ENCODE data around the gene LRRC15. TPM values are rescaled to one million over a fixed set of nuclear protein-coding genes. Genes with fewer than 3 reads are reported as not detected.

Gene LRRC15
- total RNA-seq, 2 donors from 2014 or later, result not detected

DNA sequence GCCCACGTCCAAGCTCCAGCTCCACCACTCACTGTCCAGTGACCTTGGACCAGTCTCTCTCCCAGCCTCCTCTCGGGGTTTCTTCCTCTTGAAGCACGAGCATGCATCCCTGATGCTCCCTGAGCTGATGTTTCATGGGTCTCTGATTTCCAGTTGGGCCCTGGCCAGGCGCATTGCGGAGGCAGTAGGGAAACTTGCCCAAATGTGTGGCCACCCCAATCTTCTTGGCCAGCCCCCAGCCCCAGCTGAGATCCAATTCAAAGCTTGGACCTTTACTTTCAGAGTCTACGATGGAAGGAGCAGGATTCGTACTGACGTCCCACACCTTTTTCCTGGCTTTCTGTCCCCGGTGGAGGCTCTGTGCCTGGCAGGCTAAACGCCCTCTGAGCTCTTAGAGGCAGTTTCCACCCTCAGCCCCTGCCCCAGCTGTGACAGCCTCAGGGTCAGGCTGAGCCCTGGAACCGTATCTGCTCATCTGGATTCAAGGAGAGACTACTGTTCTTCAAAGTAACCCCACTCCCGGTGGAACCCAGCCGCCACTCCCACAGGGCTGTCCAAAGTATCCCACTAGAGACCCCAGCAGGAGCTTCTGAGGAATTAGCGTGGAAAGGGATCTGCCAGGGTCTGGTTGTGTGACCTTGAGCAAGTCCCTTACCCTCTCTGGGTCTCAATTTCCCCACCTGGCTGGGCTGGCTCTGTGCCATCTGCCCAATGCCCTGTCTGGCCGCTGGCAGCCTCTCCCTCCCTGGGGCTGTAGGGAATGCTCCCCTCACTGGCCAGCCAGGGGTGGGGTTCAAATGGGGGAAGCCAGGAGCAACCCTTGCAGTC lies 55.8 kb downstream of the LRRC15 start:
- H3K4me3 Mint-ChIP-seq, result no peak overlapping the region
- peaks cover 65% of the 10 kb centered on the region for H3K27me3 Mint-ChIP-seq (ENCODE audit: low read depth)
- peaks cover 0 to 2% of the 10 kb centered on the region in 2 donors for H3K9me3 Mint-ChIP-seq
- H3K36me3 Mint-ChIP-seq (ENCODE audit: insufficient read depth in 2 of 2), result no peaks in the 10 kb centered on the region
- DNase-seq (no peak), ATAC-seq (replicated peaks in 1 of 2) (no peak)
- peaks cover 21% of the 10 kb centered on the region for H3K4me1 Mint-ChIP-seq (ENCODE audit: low read depth)
- no peak overlapping the region for H3K27ac Mint-ChIP-seq

DNA sequence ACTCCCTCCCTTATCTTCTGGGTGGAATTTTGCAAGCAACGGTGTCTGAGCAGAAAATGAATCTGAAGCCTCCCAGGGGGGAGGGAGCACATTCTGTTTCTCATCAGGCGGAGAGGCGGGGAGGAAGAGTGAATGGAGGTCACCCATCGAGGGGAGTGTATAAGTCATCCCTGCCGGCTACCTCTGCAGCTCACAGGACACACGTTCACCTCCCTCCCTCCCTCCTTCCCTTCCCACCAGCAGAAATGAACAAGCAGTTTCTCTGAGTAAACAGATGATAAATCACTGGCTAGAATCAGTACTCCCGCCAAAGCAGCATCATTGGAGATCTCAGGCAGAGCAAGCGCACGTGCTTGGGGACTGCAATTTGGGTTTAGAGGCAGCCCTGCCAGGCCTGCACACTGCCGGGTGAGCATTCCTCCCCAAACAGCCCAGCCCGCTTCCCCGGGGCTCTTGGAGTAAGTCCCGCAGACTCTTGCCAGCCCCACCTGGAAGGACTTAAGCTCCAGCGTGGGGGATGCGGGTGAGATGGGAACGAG lies 56.7 kb downstream of the LRRC15 start:
- Mint-ChIP-seq H3K36me3 (ENCODE audit: insufficient read depth in 2 of 2) (no peaks in the 10 kb centered on the region), H3K4me3 (peak overlapping the region in 1 of 2 donors; percentile 9), H3K9me3 (no peaks in the 10 kb centered on the region), H3K27ac (no peak overlapping the region), H3K4me1 (ENCODE audit: low read depth) (peaks cover 29% of the 10 kb centered on the region), H3K27me3 (ENCODE audit: low read depth) (peaks cover 66% of the 10 kb centered on the region)
- no peak for ATAC-seq (replicated peaks in 1 of 2)
- no peak for DNase-seq

DNA sequence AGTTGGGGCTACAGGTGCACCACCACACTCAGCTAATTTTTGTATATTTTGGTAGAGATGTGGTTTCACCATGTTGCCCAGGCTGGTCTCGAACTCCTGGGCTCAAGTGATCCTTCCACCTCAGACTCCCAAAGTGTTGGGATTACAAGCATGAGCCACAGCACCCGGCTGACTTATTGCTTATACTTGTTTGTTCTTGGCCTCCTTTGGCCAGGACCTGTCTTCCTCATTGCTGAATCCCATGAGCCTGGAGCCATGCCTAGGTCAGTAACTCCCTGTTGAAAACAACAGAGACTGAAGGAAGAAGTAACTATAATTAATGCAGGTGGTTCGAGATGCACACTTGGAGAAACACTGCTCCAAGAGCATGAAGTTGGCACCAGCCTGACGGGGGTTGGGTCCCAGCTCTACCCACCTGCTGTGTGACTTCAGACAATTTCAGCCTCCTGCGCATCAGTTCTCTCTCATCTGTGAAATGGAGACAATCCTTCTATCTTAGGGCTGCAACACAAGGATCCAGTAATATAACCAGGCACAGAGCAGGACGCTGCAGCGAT lies 57.3 kb downstream of the LRRC15 start:
- DNase-seq, result no peak
- Mint-ChIP-seq H3K9me3 (no peaks in the 10 kb centered on the region), H3K27me3 (ENCODE audit: low read depth) (peaks cover 60% of the 10 kb centered on the region), H3K4me3 (peak overlapping the region in 1 of 2 donors; percentile 9), H3K36me3 (ENCODE audit: insufficient read depth in 2 of 2) (no peaks in the 10 kb centered on the region), H3K27ac (no peak overlapping the region), H3K4me1 (ENCODE audit: low read depth) (peaks cover 34% of the 10 kb centered on the region)
- no peak for ATAC-seq (replicated peaks in 1 of 2)

DNA sequence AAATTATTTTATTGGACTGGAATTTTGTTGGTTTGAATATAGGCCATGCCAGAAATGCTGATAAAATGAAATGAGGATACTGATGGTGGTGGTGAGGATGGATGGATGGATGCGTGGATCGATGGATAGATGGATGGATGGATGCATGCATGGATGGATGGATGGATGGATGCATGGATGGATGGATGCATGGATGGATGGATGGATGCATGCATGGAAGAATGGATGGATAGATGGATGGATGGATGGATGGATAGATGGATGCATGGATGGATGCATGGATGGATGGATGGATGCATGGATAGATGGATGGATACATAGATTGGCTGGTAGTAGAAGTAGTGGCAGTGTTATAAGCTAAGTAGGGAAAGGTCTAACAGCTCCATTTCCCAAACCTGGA lies 58.5 kb downstream of the LRRC15 start:
- no peaks in the 10 kb centered on the region for H3K9me3 Mint-ChIP-seq
- peaks cover 39% of the 10 kb centered on the region for H3K4me1 Mint-ChIP-seq (ENCODE audit: low read depth)
- ATAC-seq (replicated peaks in 1 of 2), result no peak

DNA sequence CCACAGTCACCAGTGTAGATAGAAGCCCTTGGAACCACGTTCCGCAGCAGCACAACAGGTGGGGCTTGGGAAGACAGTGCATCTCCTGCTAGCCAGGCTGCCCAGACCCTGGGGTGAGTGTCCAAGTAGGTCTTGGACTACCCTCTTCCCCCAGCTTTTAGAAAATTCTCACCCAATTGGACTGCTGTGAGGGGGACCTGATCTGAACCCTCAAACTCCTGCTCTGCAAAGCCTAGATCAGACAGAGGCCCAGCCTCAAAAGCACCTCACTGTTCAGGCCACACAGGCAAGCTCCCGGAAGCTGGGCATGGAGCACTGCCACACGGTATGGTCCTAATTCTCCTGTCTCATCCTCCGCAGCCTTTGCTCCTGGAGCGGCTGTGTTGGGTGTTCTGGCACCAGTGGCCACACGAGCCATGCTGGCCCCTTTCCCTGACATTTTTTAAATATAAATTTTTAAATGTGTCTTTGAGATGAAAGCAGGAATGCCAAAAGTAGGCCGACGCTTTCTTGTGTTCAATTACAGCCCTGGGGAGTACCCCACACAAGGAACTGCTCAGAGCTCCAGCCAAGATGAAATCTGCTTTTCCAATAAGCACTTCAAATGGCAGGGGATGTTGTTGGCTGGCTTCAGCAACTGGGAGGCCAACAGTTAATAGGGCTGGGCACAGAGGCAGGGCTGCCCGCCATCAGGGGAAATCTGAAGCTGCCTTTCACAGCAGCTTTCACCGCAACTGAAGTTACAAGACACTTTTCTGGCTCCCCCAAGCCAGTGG lies 59.3 kb downstream of the LRRC15 start:
- peaks cover 47% of the 10 kb centered on the region for H3K27me3 Mint-ChIP-seq (ENCODE audit: low read depth)
- DNase-seq (no peak), ATAC-seq (replicated peaks in 1 of 2) (no peak)
- H3K9me3 Mint-ChIP-seq, result no peaks in the 10 kb centered on the region
- H3K4me1 Mint-ChIP-seq (ENCODE audit: low read depth), result peaks cover 42% of the 10 kb centered on the region
- no peak overlapping the region for H3K4me3 Mint-ChIP-seq
- no peak overlapping the region for H3K27ac Mint-ChIP-seq
- H3K36me3 Mint-ChIP-seq (ENCODE audit: insufficient read depth in 2 of 2), result no peaks in the 10 kb centered on the region

More for the DNA sequence above, 58.5 kb downstream of the LRRC15 start:
- no peak for DNase-seq
- no peak overlapping the region for H3K4me3 Mint-ChIP-seq
- H3K27ac Mint-ChIP-seq, result no peak overlapping the region
- H3K27me3 Mint-ChIP-seq (ENCODE audit: low read depth), result peaks cover 51% of the 10 kb centered on the region
- H3K36me3 Mint-ChIP-seq (ENCODE audit: insufficient read depth in 2 of 2), result no peaks in the 10 kb centered on the region

DNA sequence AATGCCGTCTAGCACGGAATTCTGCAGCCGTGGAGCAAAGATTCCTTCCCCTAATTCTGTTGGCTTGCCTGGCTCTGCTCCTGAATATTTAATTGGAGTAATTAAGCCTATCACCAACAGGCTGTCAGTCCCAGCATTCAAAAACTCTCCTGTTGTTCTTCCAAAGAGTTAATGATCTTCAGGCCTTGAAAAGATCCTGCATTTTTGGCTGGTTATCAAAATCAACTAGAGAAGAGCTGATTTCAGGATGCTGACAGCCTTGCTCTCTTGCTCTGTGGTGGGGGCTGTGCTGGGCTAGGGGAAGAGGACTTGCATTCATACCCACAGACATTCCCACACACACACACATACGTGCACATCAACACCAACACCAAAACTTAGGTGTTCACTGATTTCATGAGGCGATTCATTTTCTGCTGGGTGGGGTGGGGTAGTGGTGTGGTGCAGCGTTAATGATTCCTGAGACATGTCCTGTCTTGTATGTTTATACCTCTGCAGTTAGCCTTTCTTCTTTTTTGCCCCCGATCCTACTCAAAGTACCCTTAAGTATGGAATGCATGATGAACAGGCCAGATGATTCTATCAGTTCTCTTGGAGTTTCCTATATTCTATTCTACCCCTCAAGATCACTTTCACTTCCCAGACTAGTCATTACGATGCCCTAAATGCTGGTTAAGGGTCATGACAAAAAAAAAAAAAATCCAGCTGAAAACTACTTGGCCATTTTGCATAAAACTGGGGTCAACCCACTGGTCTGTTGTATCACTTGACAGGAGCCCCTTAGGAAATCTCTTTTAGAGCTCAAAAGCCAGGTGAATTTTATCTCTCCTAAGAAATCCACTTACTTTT lies 60.7 kb downstream of the LRRC15 start:
- Mint-ChIP-seq H3K9me3 (peaks cover 2 to 3% of the 10 kb centered on the region in 2 donors), H3K4me1 (ENCODE audit: low read depth) (peaks cover 42% of the 10 kb centered on the region), H3K27me3 (ENCODE audit: low read depth) (peaks cover 35% of the 10 kb centered on the region), H3K27ac (no peak overlapping the region), H3K4me3 (no peak overlapping the region), H3K36me3 (ENCODE audit: insufficient read depth in 2 of 2) (peaks cover 2 to 3% of the 10 kb centered on the region in 2 donors)
- DNase-seq (no peak), ATAC-seq (replicated peaks in 1 of 2) (no peak)

DNA sequence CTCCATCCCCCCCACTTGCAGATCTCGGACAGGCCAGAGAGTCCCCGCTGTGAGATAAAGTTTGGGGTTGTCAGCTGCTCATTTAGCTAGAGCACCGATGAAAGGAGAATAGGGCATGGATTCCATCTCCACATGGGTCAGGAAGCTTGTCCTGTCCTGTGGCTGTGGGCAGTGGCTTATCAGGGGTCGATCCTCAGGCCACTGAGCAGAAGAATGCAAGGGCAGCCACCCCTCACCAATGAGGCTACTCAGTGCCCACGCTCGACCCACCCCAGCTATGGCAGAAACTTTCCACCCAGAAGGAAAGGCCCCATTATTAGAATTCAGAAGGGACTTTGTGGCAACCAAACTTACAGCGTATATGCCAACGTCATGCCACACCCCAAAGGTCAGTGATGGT lies 61.7 kb downstream of the LRRC15 start:
- no peak for ATAC-seq (replicated peaks in 1 of 2)
- peak overlapping the region in 1 of 2 donors; percentile 82 for H3K4me3 Mint-ChIP-seq
- H3K36me3 Mint-ChIP-seq (ENCODE audit: insufficient read depth in 2 of 2), result peaks cover 2 to 3% of the 10 kb centered on the region in 2 donors
- H3K27ac Mint-ChIP-seq, result no peak overlapping the region
- peaks cover 25% of the 10 kb centered on the region for H3K27me3 Mint-ChIP-seq (ENCODE audit: low read depth)
- no peak for DNase-seq
- H3K4me1 Mint-ChIP-seq (ENCODE audit: low read depth), result peaks cover 42% of the 10 kb centered on the region
- peaks cover 2 to 3% of the 10 kb centered on the region in 2 donors for H3K9me3 Mint-ChIP-seq

DNA sequence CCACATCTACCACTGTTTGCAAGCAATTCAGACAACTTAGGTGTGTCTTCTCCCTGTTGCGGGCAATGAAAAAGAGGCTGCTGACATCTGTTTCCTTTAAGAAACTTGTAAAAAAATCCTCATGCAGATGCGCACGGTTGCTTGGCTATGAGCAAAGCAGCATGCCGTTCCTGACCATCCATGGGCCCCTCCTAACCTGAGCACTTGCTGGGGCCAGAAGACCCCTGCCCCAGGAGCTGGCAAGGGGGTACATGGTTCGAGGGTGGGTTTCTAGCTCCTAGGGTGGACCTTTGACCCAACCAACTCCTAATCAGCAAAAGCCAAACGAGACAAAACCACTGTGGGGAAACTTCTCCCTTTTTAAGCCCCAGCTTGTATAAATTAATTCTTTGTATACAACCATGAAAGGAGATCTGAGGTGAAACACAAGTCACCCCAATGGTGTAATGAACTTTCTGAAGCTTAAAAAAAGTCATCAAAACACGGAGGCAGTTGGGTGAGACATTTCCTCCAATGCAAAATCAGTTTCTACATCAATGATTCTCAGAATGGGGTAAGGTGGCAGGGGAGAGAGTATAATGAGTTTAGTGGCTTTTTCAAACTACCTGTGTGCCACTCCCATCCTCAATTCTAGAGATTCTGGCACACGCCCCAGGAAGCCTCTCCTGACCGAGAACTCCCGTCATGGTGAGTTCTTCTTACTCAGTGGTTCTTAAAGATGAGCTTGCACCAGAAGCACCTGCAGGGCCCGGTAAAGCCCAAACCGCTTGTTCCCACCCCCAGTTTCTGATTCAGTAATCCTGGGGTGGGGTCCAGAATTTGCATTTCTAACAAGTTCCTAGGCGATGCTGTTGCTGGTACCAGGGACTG lies 62.5 kb downstream of the LRRC15 start:
- H3K27me3 Mint-ChIP-seq (ENCODE audit: low read depth), result peaks cover 17% of the 10 kb centered on the region
- H3K27ac Mint-ChIP-seq, result peak overlapping the region; percentile 77
- H3K4me1 Mint-ChIP-seq (ENCODE audit: low read depth), result peaks cover 42% of the 10 kb centered on the region
- ATAC-seq (replicated peaks in 1 of 2), result peak; percentile 80 to 82
- peak overlapping the region; percentile 77 to 82 for H3K4me3 Mint-ChIP-seq
- peaks cover 2 to 3% of the 10 kb centered on the region in 2 donors for H3K36me3 Mint-ChIP-seq (ENCODE audit: insufficient read depth in 2 of 2)
- H3K9me3 Mint-ChIP-seq, result peaks cover 2 to 3% of the 10 kb centered on the region in 2 donors
- DNase-seq, result peak; percentile 40 to 53

DNA sequence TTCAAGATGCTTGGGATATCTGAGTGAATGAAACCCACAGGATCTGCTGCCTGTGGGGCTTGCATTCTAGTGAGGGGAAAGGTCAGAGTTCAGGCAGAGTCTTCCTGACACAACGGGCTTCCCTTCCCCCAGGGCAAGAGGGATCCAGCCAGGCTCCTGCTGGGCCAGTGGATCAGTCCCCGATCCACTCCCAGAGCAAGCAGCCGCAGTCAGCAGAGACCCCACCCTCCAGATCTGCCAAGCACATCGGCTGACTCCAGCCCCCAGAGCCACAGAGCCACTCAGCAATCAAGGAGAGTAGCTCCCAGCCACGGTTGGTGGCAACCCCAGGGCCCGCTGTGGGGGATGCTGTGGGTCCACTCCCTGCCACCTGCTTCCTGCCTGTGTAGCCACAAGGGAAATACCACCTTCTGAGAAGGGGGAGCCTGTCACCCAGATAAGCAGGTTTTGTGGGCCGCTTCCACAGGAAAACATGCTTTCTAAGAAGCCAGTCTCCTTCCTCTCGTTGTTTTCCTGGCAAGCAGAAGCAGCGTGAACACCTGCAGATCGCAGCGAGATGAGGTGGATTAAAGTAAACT lies 63.3 kb downstream of the LRRC15 start:
- Mint-ChIP-seq H3K9me3 (peaks cover 2 to 3% of the 10 kb centered on the region in 2 donors), H3K27me3 (ENCODE audit: low read depth) (peaks cover 12% of the 10 kb centered on the region), H3K4me1 (ENCODE audit: low read depth) (peaks cover 42% of the 10 kb centered on the region), H3K27ac (peak overlapping the region; percentile 77), H3K36me3 (ENCODE audit: insufficient read depth in 2 of 2) (peaks cover 2 to 3% of the 10 kb centered on the region in 2 donors), H3K4me3 (peak overlapping the region; percentile 77 to 82)
- ATAC-seq (replicated peaks in 1 of 2) (peak; percentile 55 to 64), DNase-seq (peak; percentile 59 to 65)

DNA sequence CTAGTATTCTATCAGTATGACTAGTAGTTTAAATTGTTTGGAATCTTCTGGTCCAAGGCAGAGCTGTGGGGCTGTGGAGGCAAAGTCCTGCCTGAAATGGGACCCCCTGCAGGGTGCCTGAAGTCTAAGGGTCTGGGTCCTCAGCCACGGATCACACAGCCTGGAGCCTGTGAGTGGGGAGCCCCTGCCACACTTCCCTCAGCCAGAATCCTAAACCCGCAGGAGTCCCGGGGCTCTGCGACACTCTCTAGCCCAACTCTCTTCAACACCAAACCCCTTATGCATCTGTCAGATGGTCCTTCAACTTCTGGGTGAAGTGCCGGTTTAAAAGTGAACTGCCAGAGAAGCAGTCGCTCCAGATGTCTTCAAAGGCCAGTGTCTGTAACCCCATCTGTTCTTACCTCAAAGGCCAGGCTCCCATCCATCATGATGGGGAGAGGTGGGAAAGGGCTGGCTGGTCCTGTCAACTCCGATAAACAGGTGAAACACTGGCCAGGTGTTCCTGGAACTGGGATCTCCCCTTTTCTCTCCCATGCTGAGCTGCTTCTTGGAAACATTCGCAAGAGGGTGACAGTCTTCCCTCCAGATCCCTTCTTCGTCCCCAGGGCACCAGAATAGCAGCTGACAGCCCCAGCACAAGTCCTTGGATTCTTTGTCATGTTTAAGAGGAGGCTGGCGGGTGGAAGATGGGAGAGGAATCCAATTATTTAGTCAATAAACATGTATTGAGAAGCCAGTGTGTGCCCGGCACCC lies 64.0 kb downstream of the LRRC15 start:
- Mint-ChIP-seq H3K27me3 (ENCODE audit: low read depth) (peaks cover 7% of the 10 kb centered on the region), H3K4me3 (peak overlapping the region in 1 of 2 donors; percentile 77), H3K9me3 (peaks cover 2 to 3% of the 10 kb centered on the region in 2 donors), H3K4me1 (ENCODE audit: low read depth) (peaks cover 43% of the 10 kb centered on the region), H3K27ac (no peak overlapping the region), H3K36me3 (ENCODE audit: insufficient read depth in 2 of 2) (peaks cover 2 to 3% of the 10 kb centered on the region in 2 donors)
- ATAC-seq (replicated peaks in 1 of 2), result no peak
- DNase-seq, result no peak

Data from activated T-cell treated with anti-CD3 and anti-CD28 coated beads, Interleukin-2, amount 50 U/mL, for 72 hours (primary cell).